NCI-H1436 (cell line): ENCODE results near the gene GLIS1.

Source experiments
- DNase-seq: peaks from one replicate; lab custom pipeline; 2025; lab: John Stamatoyannopoulos, UW

Gene GLIS1

GRCh38 chr1:53530550-53530949 lies 208.4 kb downstream of the GLIS1 start:
- DNase-seq, result no peak

- DNase-seq, result no peak
Measured at GRCh38 chr1:53529555-53529954, 209.4 kb downstream of the GLIS1 start.

GRCh38 chr1:53527368-53527767 lies 211.6 kb downstream of the GLIS1 start:
- DNase-seq, result no peak

- DNase-seq, result no peak
Measured at GRCh38 chr1:53526451-53527101, 212.4 kb downstream of the GLIS1 start.

GRCh38 chr1:53525595-53525994 lies 213.4 kb downstream of the GLIS1 start:
- DNase-seq, result no peak

- DNase-seq, result no peak
Measured at GRCh38 chr1:53524428-53525375, 214.3 kb downstream of the GLIS1 start.

GRCh38 chr1:53521924-53522552 lies 216.9 kb downstream of the GLIS1 start:
- DNase-seq, result no peak

- no peak for DNase-seq
Measured at GRCh38 chr1:53520481-53520880, 218.5 kb downstream of the GLIS1 start.

- DNase-seq, result no peak
Measured at GRCh38 chr1:53519421-53519820, 219.5 kb downstream of the GLIS1 start.

- no peak for DNase-seq
Measured at GRCh38 chr1:53518775-53519174, 220.2 kb downstream of the GLIS1 start.

GRCh38 chr1:53517821-53518352 lies 221.1 kb downstream of the GLIS1 start:
- DNase-seq, result no peak

- no peak for DNase-seq
Measured at GRCh38 chr1:53517109-53517508, 221.9 kb downstream of the GLIS1 start.

- DNase-seq, result no peak
Measured at GRCh38 chr1:53516181-53516580, 222.8 kb downstream of the GLIS1 start.

- DNase-seq, result no peak
Measured at GRCh38 chr1:53514436-53514835, 224.5 kb downstream of the GLIS1 start.

- DNase-seq, result no peak
Measured at GRCh38 chr1:53513846-53514245, 225.1 kb downstream of the GLIS1 start.

GRCh38 chr1:53512807-53513755 lies 225.9 kb downstream of the GLIS1 start:
- no peak for DNase-seq

GRCh38 chr1:53511933-53512806 lies 226.8 kb downstream of the GLIS1 start:
- peak; percentile 11 for DNase-seq

GRCh38 chr1:53511323-53511932 lies 227.5 kb downstream of the GLIS1 start:
- DNase-seq, result no peak

GRCh38 chr1:53510215-53510614 lies 228.7 kb downstream of the GLIS1 start:
- DNase-seq, result no peak

GRCh38 chr1:53509775-53510174 lies 229.2 kb downstream of the GLIS1 start:
- no peak for DNase-seq
